Pancreas (tissue), 10 donors: ENCODE measurements around the gene MAD1L1. TPM values are rescaled to one million over a fixed set of nuclear protein-coding genes. Genes with fewer than 3 reads are reported as not detected.
A peak's percentile ranks its signal among the peaks of the same experiment; 100 is the strongest.

ENCODE experiments used
- ATAC-seq, 4 donors: fragments of 200-7000 bp; cut with Tn5 transposase; one replicate each; pipeline versions ENCODE4 v1.8.0 to v1.9.1; 2020; ENCODE audit warnings: mild to moderate bottlenecking in 4 of 4, moderate library complexity in 4 of 4
- DNase-seq, 6 donors: peaks; one replicate each; pipeline ENCODE4 v3.0.0-alpha.2; 2020
- FAIRE-seq: peaks from 2 replicates; lab custom pipeline; 2012; peaks lifted over from hg19 to GRCh38; lab: Jason Lieb, UNC
- H3K27ac ChIP-seq, 4 donors: fragments of 200-600 bp; sonication (generic); 1 replicate in 3 of 4; 2 replicates in 1 of 4; pipeline versions ENCODE4 v1.5.0 to v1.8.0; 2020
- H3K27me3 ChIP-seq, 4 donors: fragments of 200-600 bp; one replicate each; pipeline ENCODE4 v1.8.0; 2021
- H3K36me3 ChIP-seq, 3 donors: fragments of 200-600 bp; sonication (generic) in 1 of 3; one replicate each; pipeline versions ENCODE4 v1.5.0 to v1.8.0; 2020 to 2021
- H3K4me1 ChIP-seq, 3 donors: fragments of 200-600 bp; one replicate each; pipeline ENCODE4 v1.8.0; 2021
- H3K4me3 ChIP-seq, 4 donors: fragments of 200-600 bp; sonication (generic) in 2 of 4; one replicate each; pipeline versions ENCODE4 v1.5.0 to v1.8.0; 2020 to 2021
- H3K9me3 ChIP-seq, 4 donors: fragments of 200-600 bp; one replicate each; pipeline ENCODE4 v1.8.0; 2021
- CTCF ChIP-seq, 4 donors: fragments of 200-600 bp; sonication (generic) in 3 of 4; IDR thresholded peaks; one replicate each; pipeline versions ENCODE4 v1.5.0 to v1.8.0; 2021; ENCODE audit warnings: antibody characterized with exemption in 4 of 4
- WGBS, 2 donors: extraction: QIAGEN DNeasy Blood & Tissue Kit; methylation state at CpG; one replicate each; pipeline ENCODE4 v1.1.7; 2013; 5-methylcytosine and 5-hydroxymethylcytosine counted together
- intact Hi-C, 3 donors: fragments of 100-400 bp; cut with DNase I; formaldehyde crosslinking; loops; one replicate each; pipeline versions ENCODE4 v1.11.1 to v1.14.2; 2022
- polyA plus RNA-seq, 2 donors: library from polyadenylated mRNA; stranded (reverse); fragments of 200-250 nt; gene quantifications; one replicate each; pipeline ENCODE4 v1.2.3, GENCODE V29; 2013
- total RNA-seq, 6 donors: library from RNA; stranded (reverse); fragmentation: NEBNext Ultra II Directional in 4 of 6; extraction: Animal tissue kit (Norgen Biotek cat#: 25700) in 4 of 6; gene quantifications; one replicate each; pipeline versions ENCODE4 v1.2.1 to v1.2.4, GENCODE V29; 2021 to 2023
- donor health status: healthy with polysubstance abuse.
- donor health status: DM: no; HTN: no; CAD: no; lungs with moderate emphysema.
- donor health status: DM: no; HTN: no; CAD: no.
- donor health status: control.
- donor health status: control.
- donor health status: Bipolar disorder and iron deficiency.
- donor health status: DM: yes; HTN: yes; CAD: no.
- donor health status: DM: no; HTN: no; CAD: no.
- donor health status: DM: no; HTN: no; CAD: no.
- donor health status: DM: yes; HTN: yes; CAD: no.

Gene MAD1L1
- total and polyA plus RNA-seq, 8 donors: 9.8 to 28.2 (median 11.9) TPM

- no peak for TF ChIP-seq CTCF (IDR thresholded peaks at IDR 0.05)
- no peak overlapping the region for H3K27ac ChIP-seq
- WGBS, 2 donors: 93 to 95% methylated on average over 15 of the region's 15 CpGs
- intact Hi-C loops: no loop called here
- FAIRE-seq (no peak), ATAC-seq (no peak), DNase-seq (peak in 2 of 6 donors; percentile 9 to 40)
- H3K36me3 ChIP-seq: no peaks in the 10 kb centered on the region
- no peaks in the 10 kb centered on the region for H3K27me3 ChIP-seq
- no peak overlapping the region for H3K4me3 ChIP-seq
- H3K9me3 ChIP-seq: no peaks in the 10 kb centered on the region
- H3K4me1 ChIP-seq: no peaks in the 10 kb centered on the region
These were observed 183.5 kb downstream of the MAD1L1 start for GRCh38 chr7:2049111-2049781.

GRCh38 chr7:2048531-2048930, 184.2 kb downstream of the MAD1L1 start:
- no peaks in the 10 kb centered on the region for H3K27me3 ChIP-seq
- peak in 2 of 6 donors; percentile 8 to 35 for DNase-seq
- no peaks in the 10 kb centered on the region for H3K9me3 ChIP-seq
- ATAC-seq: no peak
- no peaks in the 10 kb centered on the region for H3K36me3 ChIP-seq
- FAIRE-seq: no peak
- H3K27ac ChIP-seq: no peak overlapping the region
- H3K4me1 ChIP-seq: no peaks in the 10 kb centered on the region
- no peak for TF ChIP-seq CTCF (IDR thresholded peaks at IDR 0.05)
- no peak overlapping the region for H3K4me3 ChIP-seq
- 95 to 96% methylated on average over 11 of the region's 11 CpGs for WGBS, 2 donors
- intact Hi-C loops: no loop called here

GRCh38 chr7:2048006-2048405, 184.7 kb downstream of the MAD1L1 start:
- intact Hi-C loops: no loop called here
- no peak overlapping the region for H3K27ac ChIP-seq
- 93 to 96% methylated on average over 17 of the region's 17 CpGs for WGBS, 2 donors

GRCh38 chr7:2046581-2047565, 185.9 kb downstream of the MAD1L1 start:
- no peak overlapping the region for H3K4me3 ChIP-seq
- H3K27me3 ChIP-seq: no peaks in the 10 kb centered on the region
- intact Hi-C loops: no loop called here
- ATAC-seq (no peak), FAIRE-seq (no peak), DNase-seq (peak in 3 of 6 donors; percentile 8 to 37 (median 33))
- H3K27ac ChIP-seq: no peak overlapping the region
- no peaks in the 10 kb centered on the region for H3K4me1 ChIP-seq
- 90% methylated on average over 30 of the region's 30 CpGs for WGBS, 2 donors
- TF ChIP-seq CTCF (IDR thresholded peaks at IDR 0.05): no peak
- H3K36me3 ChIP-seq: no peaks in the 10 kb centered on the region
- H3K9me3 ChIP-seq: no peaks in the 10 kb centered on the region

More at GRCh38 chr7:2048006-2048405, 184.7 kb downstream of the MAD1L1 start:
- H3K4me1 ChIP-seq: no peaks in the 10 kb centered on the region
- no peaks in the 10 kb centered on the region for H3K27me3 ChIP-seq
- DNase-seq (peak in 3 of 6 donors; percentile 3 to 32 (median 18)), FAIRE-seq (no peak), ATAC-seq (no peak)
- H3K36me3 ChIP-seq: no peaks in the 10 kb centered on the region
- H3K9me3 ChIP-seq: no peaks in the 10 kb centered on the region
- TF ChIP-seq CTCF (IDR thresholded peaks at IDR 0.05): no peak
- H3K4me3 ChIP-seq: no peak overlapping the region
